Activated gamma-delta T cell (primary cell): ENCODE data around the gene AKNA.

ENCODE experiments used
- DNase-seq: peaks from one replicate; lab custom pipeline; 2025; lab: John Stamatoyannopoulos, UW

The AKNA gene

GRCh38 chr9:114395334-114395617 is 7.5 kb upstream of the AKNA start:
- no peak for DNase-seq

- DNase-seq: no peak
Observed at GRCh38 chr9:114394523-114395333, 6.9 kb upstream of the AKNA start.

- no peak for DNase-seq
Observed at GRCh38 chr9:114392749-114393112, 4.9 kb upstream of the AKNA start.

- no peak for DNase-seq
Observed at GRCh38 chr9:114390952-114391351, 3.2 kb upstream of the AKNA start.

- DNase-seq: no peak
Observed at GRCh38 chr9:114389612-114390368, 2.0 kb upstream of the AKNA start.

GRCh38 chr9:114388764-114389375 is 1.1 kb upstream of the AKNA start:
- DNase-seq: no peak

- no peak for DNase-seq
Observed at GRCh38 chr9:114388357-114388682, 538 bp upstream of the AKNA start.

- no peak for DNase-seq
Observed at GRCh38 chr9:114386886-114387679, 699 bp downstream of the AKNA start.

GRCh38 chr9:114386361-114386885 is 1.4 kb downstream of the AKNA start:
- no peak for DNase-seq

GRCh38 chr9:114385397-114386181 is 2.2 kb downstream of the AKNA start:
- peak; percentile 34 for DNase-seq

- no peak for DNase-seq
Observed at GRCh38 chr9:114384836-114385396, 2.9 kb downstream of the AKNA start.

GRCh38 chr9:114384341-114384740 is 3.4 kb downstream of the AKNA start:
- DNase-seq: no peak

GRCh38 chr9:114383521-114384231 is 4.1 kb downstream of the AKNA start:
- DNase-seq: no peak

- DNase-seq: peak; percentile 62
Observed at GRCh38 chr9:114382699-114383520, 4.9 kb downstream of the AKNA start.

GRCh38 chr9:114378883-114379282 is 8.9 kb downstream of the AKNA start:
- DNase-seq: no peak

- DNase-seq: no peak
Observed at GRCh38 chr9:114378016-114378415, 9.8 kb downstream of the AKNA start.

- DNase-seq: no peak
Observed at GRCh38 chr9:114376586-114377445, 11.0 kb downstream of the AKNA start.

- DNase-seq: no peak
Observed at GRCh38 chr9:114375386-114376175, 12.2 kb downstream of the AKNA start.
